Upper lobe of left lung (tissue), 6 donors: ENCODE results near the gene TMEM44. TPM values are rescaled to one million over a fixed set of nuclear protein-coding genes. Genes with fewer than 3 reads are reported as not detected.

Experiments
- ATAC-seq, 2 donors: fragments of 200-7000 bp; cut with Tn5 transposase; one replicate each; pipeline ENCODE4 v1.9.1; 2022; ENCODE audit warnings: mild to moderate bottlenecking in 2 of 2, moderate library complexity in 2 of 2; ENCODE audit not compliant: low FRiP score in 2 of 2
- DNase-seq, 2 donors: peaks; one replicate each; pipeline ENCODE4 v3.0.0-alpha.2; 2019 to 2020
- H3K27ac ChIP-seq, 4 donors: fragments of 200-600 bp; sonication (generic); one replicate each; pipeline ENCODE4 v1.5.1; 2016 to 2019
- H3K27me3 ChIP-seq, 4 donors: fragments of 200-600 bp; sonication (generic); one replicate each; pipeline ENCODE4 v1.5.1; 2017 to 2019
- H3K36me3 ChIP-seq, 4 donors: fragments of 200-600 bp; sonication (generic); one replicate each; pipeline ENCODE4 v1.5.1; 2016 to 2019
- H3K4me1 ChIP-seq, 4 donors: fragments of 200-600 bp; sonication (generic); one replicate each; pipeline ENCODE4 v1.5.1; 2018 to 2019
- H3K4me3 ChIP-seq, 4 donors: fragments of 200-600 bp; sonication (generic); one replicate each; pipeline ENCODE4 v1.5.1; 2017 to 2019; ENCODE audit warnings: mild to moderate bottlenecking in 2 of 4, moderate library complexity in 1 of 4
- H3K9me3 ChIP-seq, 4 donors: fragments of 200-600 bp; sonication (generic); one replicate each; pipeline ENCODE4 v1.5.1; 2018 to 2019
- CTCF ChIP-seq, 6 experiments: fragments of 450-650 bp in 4 of 6; fragments of 200-600 bp in 2 of 6; sonication (generic) in 2 of 6; IDR thresholded peaks; one replicate each; pipeline ENCODE4 v1.5.1; 2016 to 2019; ENCODE audit warnings: antibody characterized with exemption in 6 of 6
- EP300 ChIP-seq, 4 donors: sonication (generic); formaldehyde crosslinking; IDR thresholded peaks; one replicate each; pipeline ENCODE4 v1.5.1; 2017; ENCODE audit warnings: antibody characterized with exemption in 4 of 4, control low read depth in 2 of 4
- POLR2A ChIP-seq, 4 donors: fragments of 450-650 bp; IDR thresholded peaks; one replicate each; pipeline ENCODE4 v1.5.1; 2016 to 2017; ENCODE audit warnings: antibody characterized with exemption in 4 of 4, mild to moderate bottlenecking in 2 of 4
- POLR2AphosphoS5 ChIP-seq, 2 donors: sonication (generic); formaldehyde crosslinking; IDR thresholded peaks; one replicate each; pipeline ENCODE4 v1.5.1; 2017; ENCODE audit warnings: antibody characterized with exemption in 2 of 2
- WGBS, 2 donors: methylation state at CpG; one replicate each; pipeline ENCODE4 v1.1.5; 2017 to 2018; 5-methylcytosine and 5-hydroxymethylcytosine counted together
- total RNA-seq, 6 donors: library from RNA; depleted of rRNA in 4 of 6; stranded (reverse); fragments of >200 nt in 4 of 6; gene quantifications; one replicate each; pipeline versions ENCODE4 v1.1.0 to v1.2.1, GENCODE V29; 2016 to 2021
- donor health status: DM: no; HTN: no; CAD: no; lungs with moderate emphysema.
- donor health status: DM: no; HTN: yes; CAD: no; lungs with severe emphysema.

TMEM44 gene
- total RNA-seq, 6 donors from 2014 or later = 12.9 to 39.3 (median 22.1) TPM

GRCh38 chr3:194609601-194610000 is 23.6 kb downstream of the TMEM44 start:
- no peak overlapping the region for H3K4me3 ChIP-seq

GRCh38 chr3:194608981-194609380 is 24.2 kb downstream of the TMEM44 start:
- H3K4me3 ChIP-seq = no peak overlapping the region
- no peak overlapping the region for H3K27ac ChIP-seq
- peaks cover 0 to 14% (median 0%) of the 10 kb centered on the region in 4 donors for H3K4me1 ChIP-seq
- DNase-seq (peak in 1 of 2 donors; percentile 45), ATAC-seq (peak in 1 of 2 donors; percentile 27)
- 81 to 93% methylated on average over 9 of the region's 9 CpGs for WGBS, 2 donors
- peaks cover 0 to 58% (median 2%) of the 10 kb centered on the region in 4 donors for H3K36me3 ChIP-seq
- H3K9me3 ChIP-seq = no peaks in the 10 kb centered on the region
- H3K27me3 ChIP-seq = no peaks in the 10 kb centered on the region
- TF ChIP-seq POLR2AphosphoS5 (IDR thresholded peaks at IDR 0.05) (no peak), CTCF (IDR thresholded peaks at IDR 0.05) (no peak), POLR2A (IDR thresholded peaks at IDR 0.05) (no peak), EP300 (IDR thresholded peaks at IDR 0.05) (no peak)

More at GRCh38 chr3:194609601-194610000, 23.6 kb downstream of the TMEM44 start:
- DNase-seq = no peak
- WGBS, 2 donors = 86 to 88% methylated on average over 13 of the region's 13 CpGs
- Histone ChIP-seq H3K36me3 (peaks cover 0 to 58% (median 0%) of the 10 kb centered on the region in 4 donors), H3K27ac (no peak overlapping the region), H3K4me1 (peaks cover 0 to 14% (median 0%) of the 10 kb centered on the region in 4 donors), H3K9me3 (no peaks in the 10 kb centered on the region), H3K27me3 (no peaks in the 10 kb centered on the region)
- ATAC-seq = no peak
- no peak for TF ChIP-seq POLR2A (IDR thresholded peaks at IDR 0.05)
- no peak for TF ChIP-seq EP300 (IDR thresholded peaks at IDR 0.05)
- TF ChIP-seq POLR2AphosphoS5 (IDR thresholded peaks at IDR 0.05) = no peak
- no peak for TF ChIP-seq CTCF (IDR thresholded peaks at IDR 0.05)

DNA sequence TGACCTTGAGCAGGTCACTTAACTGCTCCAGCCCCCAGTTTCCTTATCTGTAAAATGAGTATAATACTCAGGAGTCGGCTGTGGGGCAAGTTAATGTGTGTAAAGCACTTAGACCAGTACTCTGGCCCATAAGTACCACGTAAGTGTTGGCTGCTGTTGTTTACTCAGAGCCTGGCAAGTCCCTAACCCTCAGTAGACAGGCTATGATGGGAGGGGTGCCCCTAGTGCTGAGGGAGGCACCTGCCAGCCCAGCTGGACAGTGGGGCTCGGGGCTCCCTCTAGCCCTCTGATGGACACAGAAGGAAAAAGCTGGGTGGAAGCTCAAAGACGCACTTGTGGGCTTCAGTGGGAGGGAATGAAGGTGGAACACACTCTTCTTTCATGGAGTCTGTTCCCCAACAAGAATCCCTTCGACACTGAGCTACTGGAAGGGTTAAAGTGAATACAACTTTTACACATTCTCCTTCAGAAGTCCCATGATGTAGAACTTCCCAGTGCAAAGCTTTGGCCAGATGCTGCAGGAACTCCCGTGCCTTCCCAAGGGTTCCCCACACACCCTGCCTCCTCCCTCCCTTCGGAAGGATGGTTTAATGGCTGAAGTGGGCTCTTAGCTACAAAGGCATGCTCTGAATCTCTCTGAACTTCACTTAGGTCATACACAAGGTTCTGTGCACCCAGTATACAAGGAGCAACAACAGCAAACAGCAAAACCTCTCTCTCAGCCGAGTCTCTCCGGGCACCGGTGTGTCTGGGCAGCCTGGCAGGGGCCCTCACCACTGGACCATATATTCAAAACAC is 25.4 kb downstream of the TMEM44 start:
- Histone ChIP-seq H3K4me3 (no peak overlapping the region), H3K9me3 (no peaks in the 10 kb centered on the region), H3K27ac (peak overlapping the region in 1 of 4 donors; percentile 26), H3K36me3 (peaks cover 0 to 63% (median 5%) of the 10 kb centered on the region in 4 donors), H3K4me1 (peaks cover 0 to 14% (median 0%) of the 10 kb centered on the region in 4 donors), H3K27me3 (no peaks in the 10 kb centered on the region)
- peak in 1 of 2 donors; percentile 75 for DNase-seq
- WGBS, 2 donors = 70 to 77% methylated on average over 9 to 10 of the region's 10 CpGs
- TF ChIP-seq CTCF (IDR thresholded peaks at IDR 0.05) (peak in 2 of 6 experiments; percentile 9 to 26), EP300 (IDR thresholded peaks at IDR 0.05) (no peak)
- ATAC-seq = peak; percentile 63 to 83

DNA sequence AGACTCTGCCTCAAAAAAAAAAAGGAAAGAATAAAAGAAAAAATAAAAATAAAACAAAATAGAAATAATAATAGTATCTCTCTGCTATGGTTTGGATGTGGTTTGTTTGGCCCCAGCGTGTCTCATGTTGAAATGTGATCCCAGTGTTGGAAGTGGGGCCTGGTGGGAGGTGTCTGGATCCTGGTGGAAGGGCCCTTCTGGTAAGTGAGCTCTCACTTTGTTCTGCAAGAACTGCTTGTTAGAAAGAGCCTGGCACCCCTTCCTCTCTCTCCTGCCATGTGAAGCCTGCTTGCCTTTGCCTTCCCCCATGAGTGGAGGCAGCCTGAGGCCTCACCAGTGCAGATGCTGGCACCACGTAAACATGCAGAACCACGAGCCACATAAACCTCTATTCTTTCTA is 26.3 kb downstream of the TMEM44 start:
- ATAC-seq = no peak
- Histone ChIP-seq H3K9me3 (no peaks in the 10 kb centered on the region), H3K36me3 (peaks cover 0 to 67% (median 7%) of the 10 kb centered on the region in 4 donors), H3K4me1 (peaks cover 0 to 14% (median 0%) of the 10 kb centered on the region in 4 donors), H3K27me3 (no peaks in the 10 kb centered on the region), H3K4me3 (no peak overlapping the region), H3K27ac (no peak overlapping the region)
- WGBS, 2 donors = 70 to 78% methylated on average over 3 of the region's 3 CpGs
- DNase-seq = peak in 1 of 2 donors; percentile 51
- no peak for TF ChIP-seq POLR2AphosphoS5 (IDR thresholded peaks at IDR 0.05)
- TF ChIP-seq EP300 (IDR thresholded peaks at IDR 0.05) = no peak
- TF ChIP-seq POLR2A (IDR thresholded peaks at IDR 0.05) = no peak
- TF ChIP-seq CTCF (IDR thresholded peaks at IDR 0.05) = no peak
